GM13976 (cell line): ENCODE measurements around the gene BTK.

ENCODE experiments used
- DNase-seq: peaks from one replicate; pipeline ENCODE4 v3.0.0; 2012; ENCODE audit warnings: low spot score
- in situ Hi-C: fragments of 300-500 bp; cut with MboI; formaldehyde crosslinking; loops from one replicate; pipeline ENCODE4 v1.12.0; 2022; ENCODE audit warnings: low sequenced_read_pairs, mixed read lengths, inconsistent platforms; ENCODE audit not compliant: unreplicated experiment
- TF ChIP-seq, protein P1 (sequence below): IDR thresholded peaks from 2 replicates; pipeline ENCODE4 v1.5.1; 2012; ENCODE audit warnings: borderline replicate concordance, mild to moderate bottlenecking; ENCODE audit not compliant: insufficient read depth; ENCODE audit errors: extremely low read depth, missing control alignments, control extremely low read depth

Gene BTK

DNA sequence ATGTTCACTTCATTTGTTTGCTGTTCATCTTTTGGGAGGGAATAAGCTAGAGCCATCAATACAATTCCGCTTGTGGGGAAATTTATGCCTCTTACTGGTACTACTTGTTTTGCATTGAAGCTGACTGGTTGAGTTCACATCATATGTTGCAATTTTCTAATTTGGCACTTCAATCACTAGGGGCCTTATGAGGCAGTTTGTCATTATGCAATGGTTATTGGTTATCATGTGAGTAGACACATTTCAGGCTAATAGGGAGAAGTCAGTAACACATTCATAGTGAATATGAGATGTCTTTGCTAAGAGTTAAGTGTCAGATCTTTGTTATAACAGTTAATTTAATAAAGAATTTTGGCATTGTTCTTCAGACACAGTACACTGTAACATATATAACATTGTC, 9.8 kb upstream of the BTK start:
- DNase-seq, result no peak
- in situ Hi-C loops, result no loop called here
- TF ChIP-seq, protein P1, sequence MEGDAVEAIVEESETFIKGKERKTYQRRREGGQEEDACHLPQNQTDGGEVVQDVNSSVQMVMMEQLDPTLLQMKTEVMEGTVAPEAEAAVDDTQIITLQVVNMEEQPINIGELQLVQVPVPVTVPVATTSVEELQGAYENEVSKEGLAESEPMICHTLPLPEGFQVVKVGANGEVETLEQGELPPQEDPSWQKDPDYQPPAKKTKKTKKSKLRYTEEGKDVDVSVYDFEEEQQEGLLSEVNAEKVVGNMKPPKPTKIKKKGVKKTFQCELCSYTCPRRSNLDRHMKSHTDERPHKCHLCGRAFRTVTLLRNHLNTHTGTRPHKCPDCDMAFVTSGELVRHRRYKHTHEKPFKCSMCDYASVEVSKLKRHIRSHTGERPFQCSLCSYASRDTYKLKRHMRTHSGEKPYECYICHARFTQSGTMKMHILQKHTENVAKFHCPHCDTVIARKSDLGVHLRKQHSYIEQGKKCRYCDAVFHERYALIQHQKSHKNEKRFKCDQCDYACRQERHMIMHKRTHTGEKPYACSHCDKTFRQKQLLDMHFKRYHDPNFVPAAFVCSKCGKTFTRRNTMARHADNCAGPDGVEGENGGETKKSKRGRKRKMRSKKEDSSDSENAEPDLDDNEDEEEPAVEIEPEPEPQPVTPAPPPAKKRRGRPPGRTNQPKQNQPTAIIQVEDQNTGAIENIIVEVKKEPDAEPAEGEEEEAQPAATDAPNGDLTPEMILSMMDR, result no peak

DNA sequence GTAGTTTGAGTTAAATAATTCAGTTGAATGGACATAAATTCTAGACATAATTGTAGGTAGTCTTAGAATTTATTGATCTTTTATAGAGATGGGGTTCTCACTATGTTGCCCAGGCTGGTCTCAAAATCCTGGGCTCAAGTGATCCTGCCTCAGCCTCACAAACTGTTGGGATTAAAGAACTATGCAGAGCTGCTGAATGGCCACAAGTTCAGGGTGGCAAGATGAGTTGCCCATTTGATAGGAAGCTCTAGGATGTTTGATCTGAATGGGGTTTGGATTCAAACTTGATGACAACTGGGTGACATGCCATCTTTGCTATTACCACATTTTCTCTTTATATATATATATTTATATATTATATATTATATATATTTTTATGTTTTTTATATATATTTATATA, 8.4 kb upstream of the BTK start:
- in situ Hi-C loops, result no loop called here

DNA sequence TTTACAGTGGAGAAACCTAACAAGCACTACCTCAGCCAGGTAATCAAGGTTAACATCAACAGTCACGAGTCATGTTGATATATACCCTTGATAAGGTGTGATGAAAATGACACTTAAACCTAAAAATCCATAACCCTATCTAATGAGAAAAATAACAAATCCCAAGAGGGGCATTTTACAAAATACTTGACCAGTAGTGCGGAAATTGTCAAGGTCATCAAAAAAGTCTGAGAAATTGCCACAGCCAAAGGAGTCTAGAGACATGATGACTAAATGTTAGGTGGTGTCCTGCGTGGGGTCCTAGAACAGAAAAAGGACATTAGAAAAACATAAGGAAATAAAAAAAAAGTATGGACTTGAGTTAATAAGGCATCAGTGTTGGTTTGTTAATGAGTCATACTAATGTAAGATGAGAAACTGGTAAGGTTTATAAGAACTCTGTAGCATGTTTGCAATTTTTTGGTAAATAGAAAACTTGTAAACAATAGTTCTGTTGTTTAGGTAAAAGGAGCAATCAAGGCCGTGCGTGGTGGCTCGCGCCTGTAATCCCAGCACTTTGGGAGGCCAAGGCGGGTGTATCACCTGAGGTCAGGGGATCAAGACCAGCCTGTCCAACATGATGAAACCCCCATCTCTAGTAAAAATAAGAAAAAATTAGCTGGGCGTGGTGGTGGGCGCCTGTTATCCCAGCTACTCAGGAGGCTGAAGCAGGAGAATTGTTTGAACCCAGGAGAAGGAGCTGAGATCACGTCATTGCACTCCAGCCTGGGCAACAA, 7.7 kb upstream of the BTK start:
- in situ Hi-C loops, result no loop called here
- TF ChIP-seq, protein P1, result no peak
- no peak for DNase-seq

More for the DNA sequence above, 8.4 kb upstream of the BTK start:
- TF ChIP-seq, protein P1, result no peak
- no peak for DNase-seq

DNA sequence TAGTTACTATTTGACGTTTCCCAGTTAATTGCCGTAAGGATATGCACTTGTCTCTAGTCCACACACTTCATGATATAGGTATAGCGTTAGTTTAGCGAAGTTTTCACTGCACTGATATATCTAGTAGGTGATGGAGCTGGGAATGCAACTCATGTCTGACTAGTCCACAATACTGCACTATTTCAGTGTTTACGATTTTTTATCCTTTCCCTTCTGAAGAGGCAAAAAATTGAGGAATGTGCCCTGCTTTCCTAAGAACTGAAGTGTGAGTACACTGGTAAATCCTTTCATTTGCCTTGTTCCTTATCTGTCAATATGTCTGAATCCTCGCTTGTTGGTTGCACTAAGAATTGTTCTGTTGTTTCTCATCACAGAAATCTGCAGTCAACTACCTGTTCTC, 5.8 kb upstream of the BTK start:
- in situ Hi-C loops, result no loop called here
- DNase-seq, result no peak
- TF ChIP-seq, protein P1, result no peak

DNA sequence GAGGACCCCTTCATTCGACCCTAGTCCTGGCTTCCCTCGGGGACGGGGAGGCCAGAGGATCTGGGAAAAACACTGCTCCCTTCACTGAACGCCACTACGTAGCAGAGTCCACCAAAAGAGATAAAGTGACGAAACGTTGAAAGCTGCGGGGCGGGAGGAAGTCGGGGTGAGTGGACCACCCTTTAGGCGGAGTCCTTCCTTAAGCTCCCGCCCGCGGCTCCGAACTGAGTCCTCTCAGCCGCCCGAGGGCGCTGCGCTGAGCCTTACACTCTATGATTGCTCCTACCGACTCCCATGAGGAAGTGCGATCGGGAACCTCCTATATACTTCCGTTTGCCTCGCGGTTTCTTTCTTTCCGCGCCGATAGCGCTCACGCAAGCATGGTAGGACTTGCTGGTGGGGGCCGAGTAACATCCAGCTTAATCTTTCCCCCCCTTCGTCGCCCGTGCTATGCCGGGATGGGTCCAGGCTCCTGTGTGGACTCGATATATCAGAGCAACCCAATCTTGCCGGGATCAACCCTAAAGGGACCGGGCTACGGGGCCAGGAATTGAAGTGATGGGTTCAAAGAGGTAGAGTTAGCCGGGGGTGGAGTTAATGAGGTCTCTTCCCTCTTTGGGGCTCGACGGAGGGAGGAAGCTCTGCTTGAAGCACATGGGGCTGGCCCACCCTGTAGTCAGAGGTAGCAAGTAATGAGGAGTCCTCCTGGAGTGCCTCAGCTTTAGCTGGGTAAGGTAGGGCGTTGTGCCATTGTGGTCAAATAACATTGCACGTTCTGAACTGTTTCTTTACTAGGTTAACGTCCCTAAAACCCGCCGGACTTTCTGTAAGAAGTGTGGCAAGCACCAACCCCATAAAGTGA, 4.9 kb upstream of the BTK start, which contains the start of gene RPL36A:
TSS of gene RPL36A (plus strand) at position 348 of the 862 bp plus-strand sequence. CDS start at position 381, 33 bp downstream.
- TF ChIP-seq, protein P1, result peak; percentile 66
- in situ Hi-C loops, result no loop called here
- peak; percentile 77 for DNase-seq

DNA sequence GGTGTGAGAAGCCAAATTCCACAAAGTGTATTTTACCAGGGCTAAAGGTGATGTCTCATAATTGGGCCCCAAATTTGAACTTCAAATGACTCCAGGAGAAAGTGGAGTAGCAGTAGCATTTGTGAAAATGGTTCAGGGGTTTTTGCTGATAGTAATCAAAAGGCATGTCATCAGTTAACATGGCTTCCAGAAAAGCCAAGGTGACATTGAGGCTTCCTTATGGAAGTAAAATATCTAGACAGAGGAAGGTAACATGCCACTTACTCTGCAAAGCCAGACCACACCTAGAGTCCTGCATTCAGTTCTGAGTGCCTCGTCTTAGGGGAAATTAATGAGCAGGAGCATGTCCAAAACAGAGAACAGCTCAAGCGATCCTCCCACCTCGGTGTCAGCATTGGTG, 2.6 kb upstream of the BTK start:
- in situ Hi-C loops, result no loop called here
- DNase-seq, result no peak
- TF ChIP-seq, protein P1, result no peak
